OCI-LY1 (cell line): Measurements from ENCODE around the gene TBC1D22B.

ENCODE experiments used
- H2AFZ ChIP-seq: fragments of 200-600 bp; sonication (generic), shearing (Covaris generic); 2 replicates; pipeline ENCODE4 v1.6.0; 2014; ENCODE audit warnings: antibody characterized with exemption, mild to moderate bottlenecking, low read length
- H3F3A ChIP-seq: fragments of 200-600 bp; sonication (generic), shearing (Covaris generic); 2 replicates; pipeline ENCODE4 v1.6.0; 2014; ENCODE audit warnings: mild to moderate bottlenecking, antibody characterized with exemption, low read length, moderate library complexity; ENCODE audit not compliant: insufficient read depth
- H3K27ac ChIP-seq: fragments of 200-600 bp; sonication (generic); 2 replicates; pipeline ENCODE4 v1.5.1; 2014; ENCODE audit warnings: low read length, mixed run types, mild to moderate bottlenecking, low read depth; ENCODE audit not compliant: poor library complexity, severe bottlenecking
- H3K27me3 ChIP-seq: fragments of 200-600 bp; sonication (generic); 2 replicates; pipeline ENCODE4 v1.6.0; 2014; ENCODE audit warnings: antibody characterized with exemption, mild to moderate bottlenecking, low read length, moderate library complexity; ENCODE audit not compliant: insufficient read depth
- H3K36me3 ChIP-seq: fragments of 200-600 bp; sonication (generic); 2 replicates; pipeline ENCODE4 v1.6.1; 2014; ENCODE audit warnings: mild to moderate bottlenecking, antibody characterized with exemption, low read length, moderate library complexity, mixed read lengths; ENCODE audit not compliant: insufficient read depth
- H3K4me1 ChIP-seq: fragments of 200-600 bp; sonication (generic); 2 replicates; pipeline ENCODE4 v1.5.1; 2014; ENCODE audit warnings: mild to moderate bottlenecking, low read length, moderate library complexity; ENCODE audit not compliant: insufficient read depth, severe bottlenecking
- H3K4me2 ChIP-seq: fragments of 200-600 bp; sonication (generic), shearing (Covaris generic); 2 replicates; pipeline ENCODE4 v1.6.1; 2014; ENCODE audit warnings: low read length
- H3K4me3 ChIP-seq: fragments of 200-600 bp; sonication (generic); 2 replicates; pipeline ENCODE4 v1.5.1; 2014; ENCODE audit warnings: low read length, low read depth, mild to moderate bottlenecking, mixed read lengths; ENCODE audit not compliant: poor library complexity, severe bottlenecking
- H3K79me2 ChIP-seq: fragments of 200-600 bp; shearing (Covaris generic); 2 replicates; pipeline ENCODE4 v1.6.1; 2016; ENCODE audit warnings: mixed run types, low read length, mixed read lengths; ENCODE audit not compliant: insufficient read depth
- H3K9ac ChIP-seq: fragments of 200-600 bp; sonication (generic), shearing (Covaris generic); 2 replicates; pipeline ENCODE4 v1.6.1; 2014; ENCODE audit warnings: mild to moderate bottlenecking, low read length, mixed read lengths
- H3K9me2 ChIP-seq: fragments of 200-600 bp; sonication (generic), shearing (Covaris generic); 2 replicates; pipeline ENCODE4 v1.6.1; 2014; ENCODE audit warnings: low read depth, mild to moderate bottlenecking, low read length, mixed read lengths
- H3K9me3 ChIP-seq: fragments of 200-600 bp; shearing (Covaris generic); 2 replicates; pipeline ENCODE4 v1.6.1; 2014; ENCODE audit warnings: low read length, mixed read lengths
- H4K20me1 ChIP-seq: fragments of 200-600 bp; sonication (generic), shearing (Covaris generic); 2 replicates; pipeline ENCODE4 v1.6.0; 2016; ENCODE audit warnings: mild to moderate bottlenecking, low read length; ENCODE audit not compliant: insufficient read depth
- EZH2 ChIP-seq: fragments of 200-600 bp; sonication (generic), shearing (Covaris generic); IDR thresholded peaks from 2 replicates; pipeline ENCODE4 v1.8.0; 2017; ENCODE audit warnings: borderline replicate concordance, mixed run types, mild to moderate bottlenecking, antibody characterized with exemption, low read length, moderate library complexity, mixed read lengths
- TF ChIP-seq, protein P1 (sequence below): fragments of 200-600 bp; sonication (generic), shearing (Covaris generic); IDR thresholded peaks from 2 replicates; pipeline ENCODE4 v1.5.1; 2017; ENCODE audit warnings: mild to moderate bottlenecking, antibody characterized with exemption, low read length, moderate library complexity, mixed read lengths

TBC1D22B gene

DNA sequence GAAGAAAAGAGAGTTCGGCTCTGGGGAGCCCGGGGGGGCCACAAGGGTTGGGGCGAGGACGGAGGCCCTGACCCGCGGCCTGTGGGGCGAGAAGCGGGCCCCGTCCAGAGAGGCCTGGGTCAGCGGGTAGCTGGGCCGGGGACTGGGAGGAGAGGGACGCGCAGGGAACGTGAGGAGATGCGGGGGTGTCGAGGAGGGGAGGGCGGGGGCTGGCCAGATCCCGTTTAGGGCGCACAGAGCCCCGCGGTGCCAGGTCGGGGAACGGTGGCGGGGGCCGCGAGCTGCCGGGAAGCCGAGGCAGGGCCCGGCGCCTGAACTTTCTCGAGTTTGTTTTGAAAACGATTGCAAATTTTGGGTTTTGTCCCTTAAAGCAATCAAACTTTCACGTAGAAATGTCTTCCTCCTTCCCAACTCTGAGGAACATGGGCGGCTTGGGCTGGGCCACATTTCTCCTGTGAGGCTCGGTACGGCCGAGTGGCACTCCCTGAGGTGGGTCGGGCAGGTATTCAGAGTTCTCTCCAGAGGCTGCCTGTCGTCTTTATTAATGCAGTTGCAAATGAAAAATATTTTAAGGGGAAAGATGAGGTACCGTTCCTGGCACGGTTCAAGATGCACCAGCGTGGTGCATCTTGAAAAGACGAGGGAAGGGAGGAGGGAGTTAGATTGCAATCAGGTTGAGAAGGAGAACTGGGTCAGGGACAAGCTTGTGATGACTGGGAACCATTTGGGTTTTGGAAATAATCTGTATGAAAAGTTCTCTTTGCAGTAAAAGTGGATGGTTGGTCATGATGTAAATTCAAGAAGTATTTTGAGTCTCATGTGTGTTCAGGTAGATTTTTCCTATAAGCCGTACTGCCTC lies 97.2 kb downstream of the TBC1D22B start:
- H3F3A ChIP-seq: no peaks in the 10 kb centered on the region
- no peak overlapping the region for H3K27ac ChIP-seq
- H3K4me3 ChIP-seq: peak overlapping the region; percentile 94
- H3K36me3 ChIP-seq: no peaks in the 10 kb centered on the region
- H3K9me3 ChIP-seq: no peaks in the 10 kb centered on the region
- H3K9ac ChIP-seq: peak overlapping the region; percentile 83
- H3K27me3 ChIP-seq: no peaks in the 10 kb centered on the region
- no peaks in the 10 kb centered on the region for H3K9me2 ChIP-seq
- H3K4me2 ChIP-seq: peak overlapping the region; percentile 82
- no peaks in the 10 kb centered on the region for H4K20me1 ChIP-seq
- no peak for TF ChIP-seq EZH2
- TF ChIP-seq, protein P1, sequence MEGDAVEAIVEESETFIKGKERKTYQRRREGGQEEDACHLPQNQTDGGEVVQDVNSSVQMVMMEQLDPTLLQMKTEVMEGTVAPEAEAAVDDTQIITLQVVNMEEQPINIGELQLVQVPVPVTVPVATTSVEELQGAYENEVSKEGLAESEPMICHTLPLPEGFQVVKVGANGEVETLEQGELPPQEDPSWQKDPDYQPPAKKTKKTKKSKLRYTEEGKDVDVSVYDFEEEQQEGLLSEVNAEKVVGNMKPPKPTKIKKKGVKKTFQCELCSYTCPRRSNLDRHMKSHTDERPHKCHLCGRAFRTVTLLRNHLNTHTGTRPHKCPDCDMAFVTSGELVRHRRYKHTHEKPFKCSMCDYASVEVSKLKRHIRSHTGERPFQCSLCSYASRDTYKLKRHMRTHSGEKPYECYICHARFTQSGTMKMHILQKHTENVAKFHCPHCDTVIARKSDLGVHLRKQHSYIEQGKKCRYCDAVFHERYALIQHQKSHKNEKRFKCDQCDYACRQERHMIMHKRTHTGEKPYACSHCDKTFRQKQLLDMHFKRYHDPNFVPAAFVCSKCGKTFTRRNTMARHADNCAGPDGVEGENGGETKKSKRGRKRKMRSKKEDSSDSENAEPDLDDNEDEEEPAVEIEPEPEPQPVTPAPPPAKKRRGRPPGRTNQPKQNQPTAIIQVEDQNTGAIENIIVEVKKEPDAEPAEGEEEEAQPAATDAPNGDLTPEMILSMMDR: no peak
- 0 out of 2 replicates have a peak, but pooled peaks cover 3% of the 10 kb centered on the region for H3K79me2 ChIP-seq
- peaks cover 23% of the 10 kb centered on the region for H3K4me1 ChIP-seq
- no peak overlapping the region for H2AFZ ChIP-seq

DNA sequence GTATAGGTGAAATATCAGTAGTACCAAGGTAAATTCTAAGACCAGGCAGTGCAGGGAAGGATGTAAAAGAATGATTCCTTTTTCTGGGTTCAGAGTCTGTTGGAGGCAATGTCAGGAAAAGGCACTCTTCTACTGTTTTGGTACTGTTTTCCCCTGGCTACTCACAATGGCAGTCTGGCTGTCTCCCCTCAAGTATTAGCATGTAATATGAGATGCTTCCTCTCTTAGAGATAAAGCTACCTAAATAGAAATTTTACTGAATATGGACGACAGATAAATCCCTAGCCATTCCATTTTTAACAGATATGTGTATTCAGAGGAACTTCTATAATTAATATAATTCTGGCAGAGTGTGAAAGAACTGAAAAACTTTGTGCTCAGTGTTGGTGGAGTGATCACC lies 99.7 kb downstream of the TBC1D22B start:
- Histone ChIP-seq H3K9me3 (no peaks in the 10 kb centered on the region), H3K79me2 (0 out of 2 replicates have a peak, but pooled peaks cover 3% of the 10 kb centered on the region), H3K4me2 (no peak overlapping the region), H3K9me2 (no peaks in the 10 kb centered on the region), H3K4me1 (peaks cover 23% of the 10 kb centered on the region), H3K36me3 (peaks cover 14% of the 10 kb centered on the region; the same call in 1 of the 2 replicates), H3K27ac (no peak overlapping the region), H4K20me1 (no peaks in the 10 kb centered on the region), H3K4me3 (no peak overlapping the region), H3K27me3 (no peaks in the 10 kb centered on the region), H2AFZ (no peak overlapping the region), H3K9ac (no peak overlapping the region), H3F3A (no peaks in the 10 kb centered on the region)
- TF ChIP-seq, protein P1: no peak
- TF ChIP-seq EZH2: no peak

DNA sequence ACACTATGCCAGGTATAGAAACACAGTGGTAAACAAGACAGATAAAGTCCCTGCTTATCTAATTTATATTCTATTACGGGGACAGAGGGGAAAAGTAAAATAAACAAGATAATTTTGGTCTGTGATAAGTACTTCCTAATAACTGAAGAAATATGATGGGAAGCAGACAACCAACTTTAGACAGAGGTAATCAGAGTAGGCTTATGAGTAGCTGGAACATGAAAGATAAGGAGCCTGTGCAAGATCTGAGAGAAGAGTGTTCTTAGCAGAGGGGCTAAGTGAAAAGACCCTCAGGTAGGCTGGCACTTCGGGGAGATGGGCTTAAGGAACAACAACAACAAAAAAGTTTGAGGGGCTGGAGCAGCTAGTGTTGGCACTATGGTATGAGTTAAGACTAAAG lies 100.3 kb downstream of the TBC1D22B start:
- Histone ChIP-seq H3K9me2 (no peaks in the 10 kb centered on the region), H3K9ac (no peak overlapping the region), H3K4me2 (no peak overlapping the region), H3K27me3 (no peaks in the 10 kb centered on the region), H3K4me1 (peaks cover 23% of the 10 kb centered on the region), H3K4me3 (no peak overlapping the region), H3F3A (no peaks in the 10 kb centered on the region), H4K20me1 (no peaks in the 10 kb centered on the region), H3K36me3 (peaks cover 14% of the 10 kb centered on the region; the same call in 1 of the 2 replicates), H3K27ac (no peak overlapping the region), H3K9me3 (no peaks in the 10 kb centered on the region), H2AFZ (no peak overlapping the region), H3K79me2 (0 out of 2 replicates have a peak, but pooled peaks cover 3% of the 10 kb centered on the region)
- no peak for TF ChIP-seq EZH2
- TF ChIP-seq, protein P1: no peak
